T-helper 17 cell (primary cell): Measurements from ENCODE around the gene RSU1. TPM values are rescaled to one million over a fixed set of nuclear protein-coding genes. Genes with fewer than 3 reads are reported as not detected.
A peak's percentile ranks its signal among the peaks of the same experiment; 100 is the strongest.

Experiments used
- ATAC-seq: fragments of 150-1000 bp; cut with Tn5 transposase; 2 replicates; pipeline ENCODE4 v1.10.0; 2021; ENCODE audit warnings: mild to moderate bottlenecking, moderate library complexity
- DNase-seq, 3 donors: peaks; one replicate each; pipeline versions ENCODE4 v3.0.0 to v3.0.0-alpha.2; 2020 to 2021
- H3K9me3 ChIP-seq: one replicate; pipeline ENCODE4 v1.7.0; 2013; ENCODE audit warnings: low read length, mild to moderate bottlenecking; ENCODE audit not compliant: control insufficient read depth, poor library complexity, severe bottlenecking
- H3K27ac Mint-ChIP-seq: one replicate; pipeline ENCODE4 v1.8.0; 2022; ENCODE audit warnings: mild to moderate bottlenecking, moderate library complexity, mixed read lengths
- H3K27me3 Mint-ChIP-seq: one replicate; pipeline ENCODE4 v1.8.0; 2022; ENCODE audit warnings: mixed read lengths
- H3K36me3 Mint-ChIP-seq: one replicate; pipeline ENCODE4 v1.8.0; 2022; ENCODE audit warnings: low read depth, mixed read lengths
- H3K4me1 Mint-ChIP-seq: one replicate; pipeline ENCODE4 v1.8.0; 2022; ENCODE audit warnings: mild to moderate bottlenecking, mixed read lengths
- H3K4me3 Mint-ChIP-seq: one replicate; pipeline ENCODE4 v1.8.0; 2022; ENCODE audit warnings: mild to moderate bottlenecking, moderate library complexity, mixed read lengths
- total RNA-seq, 4 donors: library from RNA in 2 of 4; stranded (reverse) in 2 of 4; gene quantifications; one replicate each; pipeline ENCODE4 v1.2.3 and lab custom pipeline; 2022 to 2026

The RSU1 gene
- total RNA-seq, 2 donors from 2014 or later = 60.1 to 72.5 TPM

DNA sequence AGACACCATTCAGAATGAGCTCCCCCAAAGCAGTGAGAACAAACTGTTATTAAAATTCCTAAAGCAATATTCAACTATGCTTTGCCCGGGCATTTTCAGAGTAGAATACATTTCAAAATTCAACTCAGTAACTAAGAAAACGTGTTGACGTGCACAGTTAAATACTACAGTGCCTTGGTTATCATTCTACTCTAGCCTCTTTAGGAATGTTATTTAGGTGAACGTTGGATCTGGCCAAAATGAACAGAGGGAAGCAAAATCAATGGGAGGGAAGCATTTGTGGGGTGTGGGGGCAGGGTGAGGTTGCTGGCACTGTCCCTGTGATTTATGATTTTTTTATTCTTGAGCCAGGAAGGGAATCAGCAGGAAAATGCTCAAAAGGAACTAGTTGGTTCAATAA lies 27.5 kb downstream of the RSU1 start:
- H3K9me3 ChIP-seq = no peaks in the 10 kb centered on the region
- no peak overlapping the region for H3K4me3 Mint-ChIP-seq
- H3K27ac Mint-ChIP-seq = peak overlapping the region; percentile 89
- DNase-seq (no peak), ATAC-seq (no peak)
- H3K4me1 Mint-ChIP-seq = peaks cover 26% of the 10 kb centered on the region
- H3K36me3 Mint-ChIP-seq = peaks cover 4% of the 10 kb centered on the region
- no peaks in the 10 kb centered on the region for H3K27me3 Mint-ChIP-seq

DNA sequence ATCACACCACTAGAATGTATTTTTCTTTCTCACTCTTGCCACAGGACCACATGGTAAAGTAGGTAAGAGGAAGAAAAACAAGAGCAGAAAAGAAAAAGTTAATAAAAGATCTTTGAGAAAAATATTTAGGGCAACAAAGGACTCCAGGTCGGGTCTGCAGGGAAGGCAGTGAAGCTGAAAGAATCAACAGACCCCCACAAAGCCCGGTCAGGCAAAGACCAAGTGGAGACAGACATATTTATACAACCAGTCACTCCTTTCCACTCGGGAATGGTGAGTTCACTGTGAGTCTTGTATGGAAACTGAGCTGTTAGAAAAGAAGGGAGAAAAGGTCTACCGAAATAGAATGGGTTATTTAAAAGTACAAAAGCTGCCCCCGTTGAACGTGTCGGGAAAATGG lies 28.0 kb downstream of the RSU1 start:
- ATAC-seq (no peak), DNase-seq (no peak)
- Mint-ChIP-seq H3K27ac (peak overlapping the region; percentile 89), H3K36me3 (peaks cover 4% of the 10 kb centered on the region), H3K27me3 (no peaks in the 10 kb centered on the region), H3K4me1 (peaks cover 27% of the 10 kb centered on the region), H3K4me3 (no peak overlapping the region)
- no peaks in the 10 kb centered on the region for H3K9me3 ChIP-seq

DNA sequence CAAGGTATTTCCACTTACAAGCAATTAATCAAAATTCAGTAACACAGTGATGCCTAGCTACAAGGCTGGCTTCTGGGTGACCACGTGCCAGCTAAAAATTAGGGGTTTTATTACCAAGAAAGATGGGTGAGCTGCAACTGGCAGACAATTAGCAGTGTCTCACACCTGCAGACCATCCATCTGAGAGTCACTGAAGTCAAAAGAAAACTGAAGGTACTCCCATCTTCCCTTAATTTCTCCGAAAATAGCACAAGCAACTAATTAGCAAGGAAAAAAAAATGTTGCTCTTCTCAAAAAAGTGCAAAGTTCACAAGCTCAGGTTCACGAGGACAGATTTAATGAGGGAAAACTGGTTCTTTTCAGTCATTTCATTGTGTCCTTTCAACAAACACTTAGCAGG lies 28.4 kb downstream of the RSU1 start:
- no peak for DNase-seq
- ATAC-seq = no peak
- no peak overlapping the region for H3K4me3 Mint-ChIP-seq
- peaks cover 27% of the 10 kb centered on the region for H3K4me1 Mint-ChIP-seq
- H3K27ac Mint-ChIP-seq = peak overlapping the region; percentile 89
- H3K9me3 ChIP-seq = no peaks in the 10 kb centered on the region
- no peaks in the 10 kb centered on the region for H3K27me3 Mint-ChIP-seq
- H3K36me3 Mint-ChIP-seq = peaks cover 4% of the 10 kb centered on the region

DNA sequence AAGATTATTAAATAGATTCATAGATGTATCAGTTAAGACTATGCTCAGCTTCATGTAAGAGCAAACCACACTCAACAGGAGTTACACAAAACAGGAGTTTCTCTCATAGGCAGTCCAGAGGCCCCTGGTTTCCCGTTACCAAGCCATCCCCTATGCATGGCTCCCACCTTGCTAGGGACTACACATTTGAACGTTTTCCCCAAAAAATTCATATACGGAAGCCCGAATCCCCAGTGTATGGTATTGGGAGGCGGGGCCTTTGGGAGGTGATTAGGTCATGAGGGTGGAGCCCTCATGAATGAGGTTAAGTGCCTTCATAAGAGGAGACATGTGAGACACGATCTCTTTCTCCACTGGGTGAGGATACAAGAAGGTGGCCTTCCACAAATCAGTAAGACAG lies 29.1 kb downstream of the RSU1 start:
- Mint-ChIP-seq H3K4me3 (peak overlapping the region; percentile 75), H3K27me3 (no peaks in the 10 kb centered on the region), H3K4me1 (peaks cover 27% of the 10 kb centered on the region), H3K27ac (peak overlapping the region; percentile 89), H3K36me3 (peaks cover 4% of the 10 kb centered on the region)
- DNase-seq (peak in 2 of 3 donors; percentile 11 to 28), ATAC-seq (peak; percentile 48)
- H3K9me3 ChIP-seq = no peaks in the 10 kb centered on the region

DNA sequence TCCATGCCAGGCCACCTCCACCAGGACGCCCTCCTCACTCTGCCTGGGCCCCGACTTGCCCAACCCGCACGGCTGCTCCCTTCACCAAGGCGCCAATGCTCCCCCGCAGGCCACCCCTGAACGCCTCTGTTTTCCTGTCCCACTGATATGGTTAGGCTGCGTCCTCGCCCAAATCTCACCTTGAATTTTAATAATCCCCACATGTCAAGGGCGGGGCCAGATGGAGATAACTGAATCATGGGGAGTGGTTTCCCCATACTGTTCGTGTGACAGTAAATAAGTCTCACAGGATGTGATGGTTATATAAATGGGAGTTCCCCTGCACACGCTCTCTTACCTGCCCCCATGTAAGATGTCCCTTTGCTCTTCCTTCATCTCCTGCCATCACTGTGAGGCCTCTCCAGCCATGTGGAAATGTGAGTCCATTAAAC lies 29.8 kb downstream of the RSU1 start:
- DNase-seq (peak; percentile 42 to 59 (median 59)), ATAC-seq (peak; percentile 96)
- Mint-ChIP-seq H3K4me1 (peaks cover 24% of the 10 kb centered on the region), H3K4me3 (peak overlapping the region; percentile 64), H3K27me3 (no peaks in the 10 kb centered on the region), H3K36me3 (peaks cover 4% of the 10 kb centered on the region), H3K27ac (peak overlapping the region; percentile 89)
- no peaks in the 10 kb centered on the region for H3K9me3 ChIP-seq

DNA sequence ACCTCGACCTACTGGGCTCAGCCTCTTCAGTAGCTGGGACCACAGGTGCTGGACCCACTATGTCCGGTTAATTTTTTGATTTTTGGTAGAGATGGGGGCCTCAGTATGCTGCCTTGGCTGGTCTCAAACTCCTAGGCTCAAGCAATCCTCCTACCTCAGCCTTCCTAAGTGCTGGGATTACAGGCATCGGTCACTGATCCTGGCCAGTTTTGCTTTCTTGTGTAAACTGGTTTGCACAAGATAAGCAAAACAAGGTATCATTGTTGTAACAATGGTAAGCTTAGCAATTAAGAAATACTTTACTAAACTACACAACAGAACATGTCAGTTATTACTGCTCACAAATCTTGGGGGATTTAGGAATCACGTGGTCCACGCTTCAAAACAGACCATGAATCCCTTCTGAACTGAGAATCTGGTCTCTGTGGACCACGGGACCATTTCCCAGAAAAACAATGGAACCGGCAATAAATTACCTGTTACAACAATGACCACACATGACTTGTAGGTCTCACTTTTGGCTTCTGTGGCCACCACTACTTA lies 36.8 kb downstream of the RSU1 start:
- H3K27me3 Mint-ChIP-seq = no peaks in the 10 kb centered on the region
- no peak for DNase-seq
- H3K4me3 Mint-ChIP-seq = no peak overlapping the region
- no peak for ATAC-seq
- peak overlapping the region; percentile 91 for H3K27ac Mint-ChIP-seq
- no peaks in the 10 kb centered on the region for H3K9me3 ChIP-seq
- no peaks in the 10 kb centered on the region for H3K36me3 Mint-ChIP-seq
- peaks cover 23% of the 10 kb centered on the region for H3K4me1 Mint-ChIP-seq

DNA sequence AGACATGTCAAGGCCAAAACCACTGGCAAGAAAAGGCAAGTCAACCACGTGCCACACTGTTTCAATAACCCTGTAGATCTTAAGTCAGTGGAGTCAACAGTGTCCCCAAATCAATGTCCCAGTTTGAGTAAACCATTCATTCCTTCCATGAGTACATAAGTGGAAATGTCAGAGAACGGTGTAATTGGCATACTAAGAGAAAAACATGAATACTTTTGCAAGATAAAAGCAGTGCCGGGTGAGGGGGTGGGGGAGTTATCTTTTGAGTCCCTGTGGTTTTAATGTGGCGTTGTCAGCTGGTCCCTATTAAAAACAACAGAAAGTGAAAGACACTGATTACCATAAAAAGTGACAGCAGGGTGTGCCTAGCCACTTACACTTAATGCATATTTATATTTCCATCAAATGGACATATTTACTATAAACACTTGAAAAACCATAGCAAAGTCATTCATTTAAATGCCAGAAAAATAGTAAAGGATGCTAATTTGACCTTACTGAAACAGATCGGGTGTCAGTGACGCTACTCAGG lies 37.8 kb downstream of the RSU1 start:
- Mint-ChIP-seq H3K36me3 (no peaks in the 10 kb centered on the region), H3K4me3 (peak overlapping the region; percentile 74), H3K27ac (peak overlapping the region; percentile 91), H3K4me1 (peaks cover 21% of the 10 kb centered on the region), H3K27me3 (no peaks in the 10 kb centered on the region)
- peak in 1 of 3 donors; percentile 18 for DNase-seq
- ATAC-seq = peak; percentile 84
- H3K9me3 ChIP-seq = no peaks in the 10 kb centered on the region

DNA sequence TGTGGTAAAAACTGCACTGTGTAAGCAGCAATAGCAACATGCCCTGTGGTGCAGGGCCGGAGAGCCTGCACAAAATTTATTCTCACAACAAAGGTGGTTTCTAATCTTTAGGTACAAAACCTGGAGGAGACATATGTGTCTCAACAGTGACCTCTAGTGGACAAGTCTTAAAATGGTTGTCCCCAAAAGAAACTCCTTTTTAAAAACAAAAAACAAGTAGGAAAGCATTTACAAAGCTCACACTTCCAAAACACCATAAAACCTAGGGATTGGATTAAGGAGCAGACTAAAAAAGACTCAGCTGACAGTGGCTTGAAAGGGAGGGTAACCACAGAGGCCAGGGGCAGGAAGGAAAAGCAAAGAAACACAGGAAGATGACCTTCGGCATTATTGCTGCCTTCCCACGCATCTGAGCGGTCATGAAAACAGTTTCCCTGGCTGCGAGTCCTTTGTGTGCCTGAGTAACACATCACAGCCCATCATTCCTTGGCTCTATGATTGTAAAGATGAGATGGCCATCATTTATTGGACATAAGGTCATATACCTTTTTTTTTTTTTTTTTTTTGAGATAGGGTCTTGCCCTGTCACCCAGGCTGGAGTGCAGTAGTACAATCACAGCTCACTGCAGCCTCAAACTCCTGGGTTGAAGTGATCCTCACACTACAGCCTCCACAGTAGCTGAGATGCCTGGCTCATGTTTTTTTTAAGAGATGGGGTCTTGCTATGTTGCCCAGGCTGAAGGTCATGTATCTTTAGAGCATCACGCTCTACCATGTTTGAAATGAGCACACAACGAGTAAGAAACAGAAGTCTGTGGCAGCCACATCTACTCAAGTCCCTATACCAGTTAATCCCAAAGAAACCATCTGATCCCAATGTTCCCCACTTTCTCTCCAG lies 39.5 kb downstream of the RSU1 start:
- Mint-ChIP-seq H3K4me1 (peaks cover 25% of the 10 kb centered on the region), H3K27ac (peak overlapping the region; percentile 91), H3K4me3 (peak overlapping the region; percentile 81), H3K27me3 (no peaks in the 10 kb centered on the region), H3K36me3 (peaks cover 2% of the 10 kb centered on the region)
- ATAC-seq = peak; percentile 71
- H3K9me3 ChIP-seq = no peaks in the 10 kb centered on the region
- DNase-seq = no peak

DNA sequence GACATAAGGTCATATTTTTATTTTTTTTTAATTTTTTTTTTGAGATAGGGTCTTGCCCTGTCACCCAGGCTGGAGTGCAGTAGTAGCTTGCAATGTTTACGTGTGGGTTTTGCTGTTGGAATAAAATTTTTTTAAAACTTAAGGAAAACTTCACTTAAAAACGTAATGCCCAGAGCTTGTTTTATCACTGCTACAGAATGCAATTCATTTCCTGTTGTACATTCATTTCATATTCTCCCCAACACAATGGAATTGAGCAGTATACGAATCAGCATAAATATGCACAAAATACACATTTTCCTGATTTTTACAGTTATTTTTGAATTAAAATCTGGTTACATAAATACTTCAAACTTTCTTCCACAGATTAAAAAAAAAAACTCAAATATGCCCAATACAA lies 40.3 kb downstream of the RSU1 start:
- ATAC-seq (no peak), DNase-seq (no peak)
- no peak overlapping the region for H3K4me3 Mint-ChIP-seq
- no peaks in the 10 kb centered on the region for H3K27me3 Mint-ChIP-seq
- peaks cover 2% of the 10 kb centered on the region for H3K36me3 Mint-ChIP-seq
- H3K9me3 ChIP-seq = no peaks in the 10 kb centered on the region
- peak overlapping the region; percentile 91 for H3K27ac Mint-ChIP-seq
- H3K4me1 Mint-ChIP-seq = peaks cover 27% of the 10 kb centered on the region

DNA sequence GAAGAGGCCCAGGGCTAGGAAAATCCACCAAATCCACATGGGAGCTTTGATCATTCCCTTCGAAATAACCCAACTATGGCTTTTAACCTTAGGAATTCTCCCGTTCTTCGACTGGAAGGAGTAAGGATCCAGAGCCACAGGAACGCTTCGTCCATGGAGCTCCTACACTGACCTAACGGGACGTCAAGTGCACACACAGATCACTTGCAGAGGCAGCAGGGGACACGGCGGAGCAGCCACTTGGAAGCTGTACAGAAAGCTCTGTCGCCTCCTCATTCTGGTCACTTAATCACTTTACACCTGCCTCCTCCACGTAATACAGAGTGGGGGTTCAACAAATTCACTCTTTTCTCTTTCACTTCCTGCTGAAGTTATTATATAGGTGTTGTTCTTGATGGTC lies 43.9 kb downstream of the RSU1 start:
- DNase-seq = no peak
- Mint-ChIP-seq H3K4me1 (peaks cover 18% of the 10 kb centered on the region), H3K27me3 (no peaks in the 10 kb centered on the region), H3K36me3 (peaks cover 2% of the 10 kb centered on the region), H3K27ac (no peak overlapping the region), H3K4me3 (peak overlapping the region; percentile 12)
- H3K9me3 ChIP-seq = no peaks in the 10 kb centered on the region
- ATAC-seq = no peak

DNA sequence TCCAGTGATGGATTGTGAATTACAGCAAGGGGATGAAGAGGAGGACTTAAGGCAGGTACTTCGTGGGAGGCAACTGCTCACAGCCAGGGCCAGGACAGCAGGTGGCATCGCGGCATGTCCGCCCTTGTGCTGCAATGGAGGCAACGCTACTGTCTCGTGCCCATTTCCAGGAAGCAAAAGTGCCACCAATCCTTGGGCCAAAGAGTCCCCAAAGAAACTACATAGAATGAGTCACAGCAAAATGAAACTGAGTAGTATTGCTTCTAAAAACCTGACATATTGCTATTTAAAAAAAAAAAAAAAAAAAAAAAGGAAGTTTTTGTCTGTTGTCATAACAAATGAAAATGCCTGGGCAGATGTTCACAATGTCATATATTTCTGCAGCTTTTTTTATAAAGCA lies 46.6 kb downstream of the RSU1 start:
- Mint-ChIP-seq H3K4me1 (peaks cover 14% of the 10 kb centered on the region), H3K27ac (no peak overlapping the region), H3K4me3 (no peak overlapping the region), H3K27me3 (no peaks in the 10 kb centered on the region), H3K36me3 (peaks cover 2% of the 10 kb centered on the region)
- ATAC-seq = no peak
- no peak for DNase-seq
- no peaks in the 10 kb centered on the region for H3K9me3 ChIP-seq

DNA sequence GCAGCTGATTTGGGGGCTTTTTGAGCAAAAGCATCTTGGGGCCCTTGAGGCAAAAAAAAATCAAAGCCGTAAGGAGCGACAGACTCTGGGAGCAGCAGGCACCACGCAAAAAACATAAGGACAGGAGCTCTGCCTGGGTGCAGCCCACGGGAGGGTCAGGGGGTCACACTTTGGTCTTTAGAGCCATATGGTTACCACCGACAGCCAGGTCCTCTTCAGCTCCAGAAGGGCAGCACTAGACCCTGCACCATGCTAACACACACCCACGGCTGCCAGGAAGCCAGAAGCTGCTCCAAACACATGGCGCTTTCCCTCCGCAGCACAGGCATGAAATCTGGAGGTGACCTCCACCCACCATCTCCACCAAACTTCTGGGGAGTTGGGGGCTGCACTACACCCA lies 47.1 kb downstream of the RSU1 start:
- H3K27ac Mint-ChIP-seq = no peak overlapping the region
- no peaks in the 10 kb centered on the region for H3K9me3 ChIP-seq
- DNase-seq (no peak), ATAC-seq (no peak)
- peaks cover 2% of the 10 kb centered on the region for H3K36me3 Mint-ChIP-seq
- H3K4me3 Mint-ChIP-seq = no peak overlapping the region
- no peaks in the 10 kb centered on the region for H3K27me3 Mint-ChIP-seq
- H3K4me1 Mint-ChIP-seq = peaks cover 17% of the 10 kb centered on the region

DNA sequence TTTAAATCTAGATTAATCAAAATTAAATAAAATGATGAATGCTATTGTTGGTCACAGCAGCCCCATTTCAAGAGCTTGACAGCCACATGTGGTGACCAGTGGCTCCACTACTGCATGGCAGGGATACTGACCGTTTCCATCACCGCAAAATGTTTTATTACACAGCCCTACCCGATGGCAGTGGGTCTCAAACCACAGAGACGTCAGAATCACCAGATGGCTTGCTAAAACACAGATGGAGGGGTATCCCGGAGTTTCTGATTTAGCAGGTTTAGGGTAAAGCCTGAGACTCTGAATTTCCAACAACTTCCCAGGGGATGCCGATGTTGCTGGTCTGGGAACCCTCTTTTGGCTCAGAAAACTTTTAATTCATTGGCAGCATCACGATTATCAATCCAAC lies 47.9 kb downstream of the RSU1 start:
- no peak overlapping the region for H3K4me3 Mint-ChIP-seq
- peaks cover 3% of the 10 kb centered on the region for H3K36me3 Mint-ChIP-seq
- ATAC-seq = no peak
- no peaks in the 10 kb centered on the region for H3K9me3 ChIP-seq
- H3K27me3 Mint-ChIP-seq = no peaks in the 10 kb centered on the region
- DNase-seq = no peak
- no peak overlapping the region for H3K27ac Mint-ChIP-seq
- H3K4me1 Mint-ChIP-seq = peaks cover 17% of the 10 kb centered on the region
